Measurements from ENCODE around the gene DOCK4. TPM values are rescaled to one million over a fixed set of nuclear protein-coding genes. Genes with fewer than 3 reads are reported as not detected.

Gene DOCK4
- total and polyA plus RNA-seq, 10 of the 15 experiments (the other 5 are each of a cell fraction or from before 2014, with no cell fraction given): 0.03 to 0.73 (median 0.38) TPM

GRCh38 chr7:112254156-112254555 lies 48.0 kb upstream of the DOCK4 start:
- no peak for FAIRE-seq
- TF ChIP-seq CUX1 (IDR thresholded peaks at IDR 0.05; ENCODE audit: insufficient replicate concordance, low read depth, low read length) (no peak), MLLT1 (IDR thresholded peaks at IDR 0.05) (no peak), RAD51 (IDR thresholded peaks at IDR 0.05) (no peak), PRDM15 (CRISPR knock-in tag; IDR thresholded peaks at IDR 0.05) (no peak), SMAD5 (IDR thresholded peaks at IDR 0.05; ENCODE audit: low read depth) (no peak), RFX5 (IDR thresholded peaks at IDR 0.05; ENCODE audit: low read depth, low read length) (no peak), IRF4 (IDR thresholded peaks at IDR 0.05; ENCODE audit: low read depth, low read length) (no peak), ESRRA (IDR thresholded peaks at IDR 0.05; ENCODE audit: low read length) (no peak), MAX (IDR thresholded peaks at IDR 0.05; ENCODE audit: low read depth, low read length) (no peak), TARDBP (IDR thresholded peaks at IDR 0.05; ENCODE audit: borderline replicate concordance) (no peak), EZH2 (IDR thresholded peaks at IDR 0.05; ENCODE audit: borderline replicate concordance, control insufficient read depth, low read depth, low read length) (no peak)
- TF ChIP-seq, protein P1, sequence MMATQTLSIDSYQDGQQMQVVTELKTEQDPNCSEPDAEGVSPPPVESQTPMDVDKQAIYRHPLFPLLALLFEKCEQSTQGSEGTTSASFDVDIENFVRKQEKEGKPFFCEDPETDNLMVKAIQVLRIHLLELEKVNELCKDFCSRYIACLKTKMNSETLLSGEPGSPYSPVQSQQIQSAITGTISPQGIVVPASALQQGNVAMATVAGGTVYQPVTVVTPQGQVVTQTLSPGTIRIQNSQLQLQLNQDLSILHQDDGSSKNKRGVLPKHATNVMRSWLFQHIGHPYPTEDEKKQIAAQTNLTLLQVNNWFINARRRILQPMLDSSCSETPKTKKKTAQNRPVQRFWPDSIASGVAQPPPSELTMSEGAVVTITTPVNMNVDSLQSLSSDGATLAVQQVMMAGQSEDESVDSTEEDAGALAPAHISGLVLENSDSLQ (IDR thresholded peaks at IDR 0.05): no peak

More at GRCh38 chr7:112254156-112254555, 48.0 kb upstream of the DOCK4 start:
- H3K4me1 ChIP-seq (ENCODE audit: control insufficient read depth, insufficient read depth, low read length): no peaks in the 10 kb centered on the region
- ChIA-PET POLR2A (no interaction called here), RAD21 (ENCODE audit: unreplicated experiment) (no interaction called here), CTCF (no interaction called here), SMC1A (ENCODE audit: uncharacterized antibody, unreplicated experiment) (interaction anchor here (1.1 kb wide), 1 partner anchor 50 kb away, joined by 3 read pairs; no protein-coding TSS in a partner anchor)
- intact Hi-C loops (cut with micrococcal nuclease; ENCODE audit: unreplicated experiment) (no loop called here), in situ Hi-C loops (cut with MboI) (no loop called here)
- WGBS (ENCODE audit: insufficient coverage, insufficient replicate concordance, low lambda C conversion rate, missing lambda C conversion rate): 29% methylated on average over 1 of the region's 1 CpG
- no peaks in the 10 kb centered on the region for H3K36me3 ChIP-seq (ENCODE audit: control insufficient read depth in 2 of 2, insufficient read depth in 2 of 2, low read length in 1 of 2)
- DNase-seq (ENCODE audit: low read depth, low spot score) (no peak), ATAC-seq (no peak)
- BruUV-seq (replicated peaks): no TSS peak
- no peaks in the 10 kb centered on the region for H3K79me2 ChIP-seq (ENCODE audit: control insufficient read depth, insufficient read depth, low read length)
- no peak overlapping the region for H2AFZ ChIP-seq (ENCODE audit: control insufficient read depth, low read depth, low read length)
- H3K9me3 ChIP-seq (replicated peaks; ENCODE audit: control insufficient read depth, insufficient read depth, low read length): no peaks in the 10 kb centered on the region
- H3K4me2 ChIP-seq (ENCODE audit: control insufficient read depth, insufficient read depth): no peak overlapping the region
- H4K20me1 ChIP-seq (ENCODE audit: control insufficient read depth, insufficient read depth): no peaks in the 10 kb centered on the region
- H3K9ac ChIP-seq (ENCODE audit: control insufficient read depth, insufficient read depth, low read length): no peak overlapping the region
- no peak overlapping the region for H3K27ac ChIP-seq (ENCODE audit: control insufficient read depth, insufficient read depth)
- H3K27me3 ChIP-seq (replicated peaks in 1 of 2; ENCODE audit: control insufficient read depth in 2 of 2, insufficient read depth in 2 of 2, low read length in 1 of 2): no peaks in the 10 kb centered on the region
- no peak overlapping the region for H3K4me3 ChIP-seq
